Measurements from ENCODE around the gene ZNRF3.
"Not testable (repeated sequence)": the region's sequence is repeated elsewhere in the genome, so short reads cannot be mapped to it uniquely, and the experiment has no call there.

DNA sequence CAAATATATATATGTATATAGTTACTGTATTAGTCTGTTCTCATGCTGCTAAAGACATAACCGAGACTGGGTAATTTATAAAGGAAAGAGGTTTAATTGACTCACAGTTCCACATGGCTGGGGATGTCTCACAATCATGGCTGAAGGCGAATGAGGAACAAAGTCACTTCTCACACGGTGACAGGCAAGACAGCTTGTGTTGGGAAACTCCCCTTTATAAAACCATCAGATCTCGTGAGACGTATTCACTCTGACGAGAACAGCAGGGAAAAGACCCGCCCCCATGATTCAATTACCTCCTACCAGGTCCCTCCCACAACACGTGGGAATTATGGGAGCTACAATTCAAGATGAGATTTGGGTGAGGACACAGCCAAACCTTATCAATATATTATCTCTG is 15.0 kb upstream of the ZNRF3 start:
- not testable (repeated sequence) for TF ChIP-seq POLR2AphosphoS5 (IDR thresholded peaks at IDR 0.05; ENCODE audit: low read depth); EZH2 (IDR thresholded peaks at IDR 0.05; ENCODE audit: low read depth, unreplicated experiment); CREB1 (CRISPR knock-in tag; IDR thresholded peaks at IDR 0.05; ENCODE audit: low read depth); EZH2phosphoT487 (IDR thresholded peaks at IDR 0.05; ENCODE audit: unreplicated experiment); ZNF331 (CRISPR knock-in tag; IDR thresholded peaks at IDR 0.05; ENCODE audit: low read depth)
- TF ChIP-seq, protein P1, sequence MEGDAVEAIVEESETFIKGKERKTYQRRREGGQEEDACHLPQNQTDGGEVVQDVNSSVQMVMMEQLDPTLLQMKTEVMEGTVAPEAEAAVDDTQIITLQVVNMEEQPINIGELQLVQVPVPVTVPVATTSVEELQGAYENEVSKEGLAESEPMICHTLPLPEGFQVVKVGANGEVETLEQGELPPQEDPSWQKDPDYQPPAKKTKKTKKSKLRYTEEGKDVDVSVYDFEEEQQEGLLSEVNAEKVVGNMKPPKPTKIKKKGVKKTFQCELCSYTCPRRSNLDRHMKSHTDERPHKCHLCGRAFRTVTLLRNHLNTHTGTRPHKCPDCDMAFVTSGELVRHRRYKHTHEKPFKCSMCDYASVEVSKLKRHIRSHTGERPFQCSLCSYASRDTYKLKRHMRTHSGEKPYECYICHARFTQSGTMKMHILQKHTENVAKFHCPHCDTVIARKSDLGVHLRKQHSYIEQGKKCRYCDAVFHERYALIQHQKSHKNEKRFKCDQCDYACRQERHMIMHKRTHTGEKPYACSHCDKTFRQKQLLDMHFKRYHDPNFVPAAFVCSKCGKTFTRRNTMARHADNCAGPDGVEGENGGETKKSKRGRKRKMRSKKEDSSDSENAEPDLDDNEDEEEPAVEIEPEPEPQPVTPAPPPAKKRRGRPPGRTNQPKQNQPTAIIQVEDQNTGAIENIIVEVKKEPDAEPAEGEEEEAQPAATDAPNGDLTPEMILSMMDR (conservative IDR thresholded peaks at IDR 0.05; ENCODE audit: low read depth in 2 of 2), result not testable (repeated sequence)
- TF ChIP-seq, protein P2, sequence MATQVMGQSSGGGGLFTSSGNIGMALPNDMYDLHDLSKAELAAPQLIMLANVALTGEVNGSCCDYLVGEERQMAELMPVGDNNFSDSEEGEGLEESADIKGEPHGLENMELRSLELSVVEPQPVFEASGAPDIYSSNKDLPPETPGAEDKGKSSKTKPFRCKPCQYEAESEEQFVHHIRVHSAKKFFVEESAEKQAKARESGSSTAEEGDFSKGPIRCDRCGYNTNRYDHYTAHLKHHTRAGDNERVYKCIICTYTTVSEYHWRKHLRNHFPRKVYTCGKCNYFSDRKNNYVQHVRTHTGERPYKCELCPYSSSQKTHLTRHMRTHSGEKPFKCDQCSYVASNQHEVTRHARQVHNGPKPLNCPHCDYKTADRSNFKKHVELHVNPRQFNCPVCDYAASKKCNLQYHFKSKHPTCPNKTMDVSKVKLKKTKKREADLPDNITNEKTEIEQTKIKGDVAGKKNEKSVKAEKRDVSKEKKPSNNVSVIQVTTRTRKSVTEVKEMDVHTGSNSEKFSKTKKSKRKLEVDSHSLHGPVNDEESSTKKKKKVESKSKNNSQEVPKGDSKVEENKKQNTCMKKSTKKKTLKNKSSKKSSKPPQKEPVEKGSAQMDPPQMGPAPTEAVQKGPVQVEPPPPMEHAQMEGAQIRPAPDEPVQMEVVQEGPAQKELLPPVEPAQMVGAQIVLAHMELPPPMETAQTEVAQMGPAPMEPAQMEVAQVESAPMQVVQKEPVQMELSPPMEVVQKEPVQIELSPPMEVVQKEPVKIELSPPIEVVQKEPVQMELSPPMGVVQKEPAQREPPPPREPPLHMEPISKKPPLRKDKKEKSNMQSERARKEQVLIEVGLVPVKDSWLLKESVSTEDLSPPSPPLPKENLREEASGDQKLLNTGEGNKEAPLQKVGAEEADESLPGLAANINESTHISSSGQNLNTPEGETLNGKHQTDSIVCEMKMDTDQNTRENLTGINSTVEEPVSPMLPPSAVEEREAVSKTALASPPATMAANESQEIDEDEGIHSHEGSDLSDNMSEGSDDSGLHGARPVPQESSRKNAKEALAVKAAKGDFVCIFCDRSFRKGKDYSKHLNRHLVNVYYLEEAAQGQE (IDR thresholded peaks at IDR 0.05; ENCODE audit: unreplicated experiment), result not testable (repeated sequence)
